ENCODE results near the gene NPAS3.

NPAS3 gene

GRCh38 chr14:33793398-33794110 is 854.9 kb downstream of the NPAS3 start:
- no peak for DNase-seq (ENCODE audit: low read depth)

GRCh38 chr14:33794791-33795305 is 856.2 kb downstream of the NPAS3 start:
- no peak for DNase-seq (ENCODE audit: low read depth)

- no peak for DNase-seq (ENCODE audit: low read depth)
These were observed 857.7 kb downstream of the NPAS3 start for GRCh38 chr14:33796356-33796755.

GRCh38 chr14:33799705-33800570 is 861.3 kb downstream of the NPAS3 start:
- DNase-seq (ENCODE audit: low read depth), result no peak

GRCh38 chr14:33800735-33801163 is 862.1 kb downstream of the NPAS3 start:
- no peak for DNase-seq (ENCODE audit: low read depth)

GRCh38 chr14:33802737-33803136 is 864.1 kb downstream of the NPAS3 start:
- no peak for DNase-seq (ENCODE audit: low read depth)

- DNase-seq (ENCODE audit: low read depth), result no peak
These were observed 866.9 kb downstream of the NPAS3 start for GRCh38 chr14:33805593-33805992.

GRCh38 chr14:33806905-33807304 is 868.2 kb downstream of the NPAS3 start:
- DNase-seq (ENCODE audit: low read depth), result no peak

GRCh38 chr14:33808187-33808586 is 869.5 kb downstream of the NPAS3 start:
- DNase-seq (ENCODE audit: low read depth), result no peak

GRCh38 chr14:33809396-33809981 is 870.8 kb downstream of the NPAS3 start:
- no peak for DNase-seq (ENCODE audit: low read depth)

- DNase-seq (ENCODE audit: low read depth), result no peak
These were observed 871.6 kb downstream of the NPAS3 start for GRCh38 chr14:33810308-33810707.

GRCh38 chr14:33811721-33812120 is 873.0 kb downstream of the NPAS3 start:
- DNase-seq (ENCODE audit: low read depth), result no peak

- DNase-seq (ENCODE audit: low read depth), result no peak
These were observed 873.5 kb downstream of the NPAS3 start for GRCh38 chr14:33812181-33812580.

- DNase-seq (ENCODE audit: low read depth), result no peak
These were observed 873.9 kb downstream of the NPAS3 start for GRCh38 chr14:33812601-33813000.

GRCh38 chr14:33814010-33814409 is 875.3 kb downstream of the NPAS3 start:
- no peak for DNase-seq (ENCODE audit: low read depth)

- DNase-seq (ENCODE audit: low read depth), result no peak
These were observed 895.2 kb downstream of the NPAS3 start for GRCh38 chr14:33833706-33834465.

- DNase-seq (ENCODE audit: low read depth), result no peak
These were observed 896.0 kb downstream of the NPAS3 start for GRCh38 chr14:33834466-33835260.

GRCh38 chr14:33835261-33835655 is 896.6 kb downstream of the NPAS3 start:
- no peak for DNase-seq (ENCODE audit: low read depth)

- no peak for DNase-seq (ENCODE audit: low read depth)
These were observed 897.0 kb downstream of the NPAS3 start for GRCh38 chr14:33835677-33836076.

GRCh38 chr14:33836203-33836899 is 897.7 kb downstream of the NPAS3 start:
- no peak for DNase-seq (ENCODE audit: low read depth)
